HG02852 (cell line): ENCODE results near the gene ARHGAP4.

Source experiments
- ATAC-seq: cut with Tn5 transposase; IDR thresholded peaks from one replicate; pipeline ENCODE4 v1.9.1; 2021; ENCODE audit warnings: mild to moderate bottlenecking, moderate library complexity; ENCODE audit not compliant: unreplicated experiment

ARHGAP4 gene

DNA sequence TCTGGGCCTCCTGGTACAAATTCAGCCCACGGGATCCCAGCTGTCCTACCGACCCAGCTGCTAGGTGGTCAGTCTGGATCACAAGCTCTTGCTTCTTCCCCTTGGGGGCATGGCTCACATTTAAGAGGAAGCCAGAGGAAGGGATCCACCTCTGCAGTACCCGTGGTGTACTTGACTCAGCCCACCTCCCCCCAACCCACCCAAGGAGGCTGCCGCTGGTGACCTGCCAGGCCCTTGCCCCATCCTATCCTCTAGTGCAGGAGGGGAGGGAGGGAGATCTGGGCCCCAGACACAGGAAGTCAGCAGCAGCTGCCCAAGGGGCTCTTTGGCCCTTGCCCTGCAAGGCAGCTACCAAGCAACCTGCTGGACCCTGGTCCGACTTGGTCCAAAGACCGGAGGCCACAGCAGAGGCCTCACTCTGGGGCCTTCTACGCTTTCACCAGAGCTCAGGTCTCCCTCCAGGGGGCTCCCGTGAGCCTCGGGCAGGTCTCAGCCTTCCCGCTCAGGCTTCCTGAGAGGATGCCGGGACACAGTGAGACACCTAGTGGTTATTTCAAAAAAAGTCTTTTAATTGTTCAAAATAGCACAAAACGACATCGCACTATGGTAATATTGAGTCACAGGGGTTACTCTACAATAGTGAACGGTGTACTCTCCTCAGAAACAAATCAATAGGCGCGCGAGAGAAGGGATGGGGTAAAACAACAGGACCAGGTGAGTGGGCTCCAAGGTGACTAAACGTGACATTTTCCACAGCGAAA is 21.1 kb upstream of the ARHGAP4 start:
- peak; percentile 70 for ATAC-seq

DNA sequence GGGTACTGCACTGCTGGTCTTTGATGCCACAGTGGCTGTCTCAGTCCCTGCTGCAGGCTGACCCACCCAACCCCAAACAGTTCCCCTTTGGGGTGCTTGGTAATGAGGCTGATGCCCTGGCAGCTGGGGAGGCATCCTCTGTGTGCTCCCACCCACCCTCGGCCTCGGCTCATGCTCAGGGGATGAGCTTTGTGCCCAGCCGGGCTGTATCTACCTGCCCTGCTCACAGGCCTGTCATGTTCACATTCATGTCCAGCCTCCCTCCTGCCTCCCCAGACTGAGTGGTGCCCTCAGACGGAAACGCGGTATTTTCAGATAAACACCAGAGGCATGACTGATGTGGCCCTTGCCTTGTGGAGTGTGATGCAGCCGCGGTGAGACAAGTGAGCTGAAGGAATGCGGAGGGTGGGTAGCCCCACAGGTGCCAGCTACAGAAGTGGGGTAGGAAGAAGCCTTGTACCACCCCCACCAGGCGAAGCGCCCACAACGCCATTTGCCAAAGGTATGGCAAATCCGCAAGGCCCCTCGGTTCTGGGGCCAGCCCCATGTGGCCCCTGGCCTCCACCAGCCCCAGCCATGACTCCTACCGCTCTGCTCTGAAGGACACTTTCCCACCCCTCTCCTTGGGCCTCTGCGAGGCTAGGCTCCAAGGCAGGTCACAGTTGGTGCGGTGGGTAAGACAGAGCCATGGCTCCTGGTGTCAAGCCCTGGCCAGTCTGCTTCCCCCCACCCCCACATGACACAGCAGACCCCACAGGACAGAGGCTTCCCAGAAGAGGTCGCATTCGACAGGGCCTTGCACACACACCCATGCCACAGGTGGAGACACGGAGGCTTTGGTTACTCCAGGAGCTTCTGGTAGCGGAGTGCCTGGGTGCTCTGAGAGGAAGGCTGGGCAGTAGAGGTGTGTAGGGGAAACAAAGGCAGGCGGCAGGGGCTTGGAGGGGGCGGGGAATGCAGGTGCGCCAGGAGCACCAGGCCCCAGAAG is 20.2 kb upstream of the ARHGAP4 start:
- ATAC-seq, result no peak

DNA sequence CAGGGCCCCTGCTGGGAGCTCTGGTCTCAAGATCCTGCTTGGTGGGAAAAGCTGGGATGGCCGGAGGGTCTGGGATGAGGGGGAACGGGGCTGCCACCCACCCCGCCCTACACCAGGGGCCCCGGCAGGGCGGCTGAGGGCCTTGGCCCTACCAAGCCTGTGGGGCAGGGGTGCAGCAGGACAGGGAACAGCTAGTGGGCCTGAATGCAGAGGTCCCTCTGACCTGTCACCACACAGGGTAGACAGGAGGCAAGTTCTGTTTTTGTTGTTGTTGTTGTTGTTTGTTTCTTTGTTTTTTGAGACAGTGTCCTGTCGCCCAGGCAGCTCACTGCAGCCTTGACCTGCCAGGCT is 18.7 kb upstream of the ARHGAP4 start:
- no peak for ATAC-seq

DNA sequence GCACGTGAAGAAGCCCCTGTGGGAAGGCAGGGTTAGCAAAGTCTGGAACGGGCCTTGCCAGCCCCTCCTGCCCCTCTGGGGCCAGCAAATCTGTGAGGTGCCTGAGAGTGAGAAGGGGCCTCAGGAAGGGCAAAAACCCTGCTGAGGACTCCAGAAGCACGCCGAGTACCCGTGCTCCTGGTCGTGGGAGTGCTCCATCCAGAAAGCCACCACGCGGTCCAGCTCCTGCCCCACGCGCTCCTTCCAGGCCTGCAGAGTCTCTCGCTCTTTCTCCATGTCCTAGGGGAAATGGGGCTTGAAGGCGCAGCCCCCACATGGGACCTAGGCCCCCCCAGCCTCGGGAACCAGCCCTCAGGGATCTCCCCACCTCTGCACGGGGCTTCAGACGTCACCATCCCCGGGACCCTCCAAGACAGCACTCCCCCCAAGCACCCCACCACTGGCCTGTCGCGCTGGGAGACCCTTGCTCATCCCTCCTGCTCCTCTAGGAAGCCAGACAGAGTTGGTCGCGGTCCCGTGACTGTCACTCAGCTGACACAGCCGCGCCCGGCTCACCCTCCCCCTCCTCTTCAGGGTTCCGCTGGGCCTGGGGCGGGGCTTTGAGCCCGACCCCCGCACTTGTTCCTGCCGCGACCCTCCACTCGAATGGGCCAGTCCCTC is 18.2 kb upstream of the ARHGAP4 start, which contains the start of gene RENBP:
Gene RENBP (minus strand): TSS at position 504 of the 660 bp plus-strand sequence. CDS start 33 bp downstream, at position 471.
- no peak for ATAC-seq

DNA sequence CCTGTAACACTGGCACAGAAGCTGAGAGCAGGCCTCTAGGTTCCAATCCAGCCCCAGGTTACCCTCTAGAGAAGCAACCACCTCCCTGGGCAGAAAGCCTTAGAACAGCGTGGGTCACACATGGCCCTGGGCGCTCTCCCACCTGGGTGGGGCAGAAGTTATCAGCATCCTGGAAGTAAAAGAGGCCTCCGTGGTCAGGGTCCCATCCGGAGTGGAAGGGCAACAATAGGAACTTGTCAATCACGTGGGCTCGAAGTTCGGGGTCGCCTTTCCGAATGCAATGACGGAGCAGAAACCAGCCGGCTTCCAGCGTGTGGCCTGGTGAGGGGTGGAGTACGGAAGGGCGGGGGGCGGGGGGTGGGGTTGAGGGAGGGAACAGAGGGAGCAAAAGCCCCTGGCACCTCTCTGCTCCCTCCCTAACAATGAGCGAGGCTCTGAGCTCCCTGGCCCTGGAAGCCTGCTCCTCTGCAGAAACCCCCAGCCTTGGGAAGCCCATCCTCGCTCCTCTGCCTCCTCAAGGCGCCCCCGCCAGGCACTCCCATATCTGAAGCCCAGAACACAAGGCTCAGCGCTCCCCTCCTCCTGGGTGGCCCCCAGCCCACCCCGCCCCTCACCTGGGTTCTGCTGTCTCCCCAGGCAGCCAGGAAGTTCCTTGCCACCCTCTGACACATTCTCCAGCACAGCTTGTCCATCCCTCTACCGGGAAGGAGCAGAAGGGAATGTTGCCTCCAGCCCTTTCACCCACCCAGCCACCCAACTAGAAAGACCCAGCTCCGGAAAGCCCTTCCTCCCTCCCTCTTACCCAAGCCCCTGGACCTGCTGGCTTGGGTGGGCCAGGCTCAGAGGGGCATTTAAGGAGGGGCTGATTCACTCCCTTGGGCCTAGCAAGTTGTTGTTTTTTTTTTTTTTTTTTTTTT is 15.5 kb upstream of the ARHGAP4 start:
- no peak for ATAC-seq

DNA sequence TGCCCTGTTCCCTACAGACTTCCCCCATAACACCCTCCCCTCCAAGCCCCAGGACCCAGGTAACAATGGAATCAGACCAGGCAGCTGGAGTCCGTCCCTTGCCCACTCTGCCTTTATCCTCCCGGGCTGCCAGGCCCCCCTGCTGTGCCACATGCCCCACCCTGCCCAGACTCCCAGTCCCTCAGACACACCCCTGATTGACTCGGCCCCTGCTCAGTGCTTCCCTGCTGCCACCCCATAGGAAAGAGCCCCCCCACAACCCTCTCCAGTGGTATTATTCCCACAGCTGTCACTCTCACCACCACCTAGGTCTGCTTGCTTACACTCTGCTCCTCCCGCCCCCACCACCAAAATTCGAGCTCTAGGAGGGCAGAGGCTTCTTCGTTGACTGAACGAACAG is 13.5 kb upstream of the ARHGAP4 start:
- ATAC-seq, result no peak

DNA sequence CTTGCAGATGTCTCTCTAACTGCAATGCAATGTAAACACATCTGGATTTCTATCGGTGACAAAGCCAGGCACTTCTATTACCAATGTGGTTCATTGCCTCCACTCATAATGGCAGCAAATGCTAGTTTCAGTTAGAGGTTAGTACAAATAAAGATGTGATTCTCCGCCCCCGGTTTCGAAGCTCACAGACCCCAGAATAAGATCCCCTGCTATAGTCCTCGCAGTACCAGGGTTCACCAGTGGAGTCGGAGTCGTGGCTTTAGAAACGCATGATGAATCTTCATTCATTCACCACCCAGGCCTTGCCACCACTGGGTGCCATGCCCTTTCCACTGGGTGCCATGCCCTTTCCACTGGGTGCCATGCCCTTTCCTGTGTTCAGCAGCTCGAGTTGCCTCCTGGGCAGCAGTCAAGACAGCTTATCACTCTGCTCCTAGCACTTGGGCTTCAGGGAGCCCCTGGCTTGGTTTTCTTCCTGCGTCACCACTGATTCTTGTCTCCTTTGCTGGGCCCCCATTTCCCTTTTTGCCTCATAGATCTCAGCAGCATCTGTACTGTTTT is 12.2 kb upstream of the ARHGAP4 start:
- ATAC-seq, result no peak

DNA sequence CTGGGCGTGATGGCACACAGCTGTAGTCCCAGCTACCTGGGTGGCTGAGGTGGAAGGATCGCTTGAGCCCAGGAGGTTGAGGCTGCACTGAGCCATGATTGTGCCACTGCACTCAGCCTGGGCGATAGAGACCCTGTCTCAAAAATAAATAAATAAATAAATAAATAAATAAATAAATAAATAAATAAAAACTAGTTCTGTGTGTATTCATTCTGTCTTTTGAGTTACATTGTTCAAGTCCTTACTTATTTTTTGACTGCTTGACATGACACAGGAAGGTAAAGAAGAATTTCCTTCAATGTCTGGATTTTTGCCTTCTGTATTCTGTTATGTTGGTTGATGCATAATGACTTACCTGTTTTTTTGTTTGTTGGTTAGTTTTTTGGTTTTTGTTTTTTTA is 11.0 kb upstream of the ARHGAP4 start:
- no peak for ATAC-seq

DNA sequence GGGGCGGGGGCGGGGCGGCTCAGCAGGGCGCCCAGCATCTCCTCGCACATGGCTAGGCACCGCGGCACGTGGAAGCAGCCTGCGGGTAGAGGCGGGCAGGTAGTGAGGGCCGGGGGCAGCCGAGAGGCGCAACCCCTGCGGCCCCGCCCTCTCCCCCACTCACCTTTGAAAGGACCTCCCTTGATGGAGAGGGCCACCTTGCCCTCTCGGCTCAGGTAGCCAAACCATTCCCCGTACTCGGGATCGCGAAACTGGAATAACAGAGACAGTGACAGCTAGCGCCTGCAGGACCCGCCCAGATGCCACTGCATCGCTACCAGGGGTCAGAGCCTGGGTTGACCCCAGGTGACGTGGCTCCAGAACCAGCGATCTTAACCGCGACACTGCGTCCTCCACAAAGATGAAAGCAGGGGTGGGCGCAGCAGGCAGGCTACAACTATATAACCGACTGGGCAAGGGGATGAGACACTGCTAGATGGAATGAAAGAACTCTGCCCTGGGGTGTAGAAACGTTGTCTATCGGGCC is 9.3 kb upstream of the ARHGAP4 start:
- ATAC-seq, result peak; percentile 3

DNA sequence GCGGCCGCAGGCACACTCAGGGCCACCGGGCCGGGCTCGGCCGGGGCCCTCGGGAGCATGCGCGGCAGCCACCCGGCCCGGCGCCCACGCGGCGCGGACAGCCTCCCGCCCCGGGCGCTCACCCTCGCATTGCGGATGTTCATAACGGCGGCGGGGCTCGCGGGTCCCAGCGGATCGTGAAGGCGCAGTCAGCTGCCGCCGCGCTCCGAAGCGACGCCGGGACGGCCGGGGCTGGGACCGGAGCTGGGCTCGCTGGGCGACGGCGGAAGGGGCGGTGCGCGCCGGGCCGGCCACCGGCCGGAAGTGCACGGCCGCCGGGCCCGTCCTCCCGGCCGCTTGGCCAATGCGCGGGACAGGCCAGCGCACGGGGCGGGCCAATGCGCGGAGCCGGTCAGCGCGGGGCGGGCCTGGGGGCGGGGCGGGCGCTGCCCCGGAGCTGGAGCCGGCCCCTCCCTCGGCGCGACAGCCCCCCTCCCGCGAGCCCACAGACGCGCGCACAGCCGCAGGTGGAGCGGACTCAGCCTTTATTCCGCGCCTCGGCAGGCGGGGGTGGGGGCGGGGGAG is 8.8 kb upstream of the ARHGAP4 start, which contains the start of gene NAA10:
Gene NAA10 (minus strand): TSS at position 276 of the 564 bp plus-strand sequence. CDS start 133 bp downstream, at position 143.
- peak; percentile 86 for ATAC-seq

DNA sequence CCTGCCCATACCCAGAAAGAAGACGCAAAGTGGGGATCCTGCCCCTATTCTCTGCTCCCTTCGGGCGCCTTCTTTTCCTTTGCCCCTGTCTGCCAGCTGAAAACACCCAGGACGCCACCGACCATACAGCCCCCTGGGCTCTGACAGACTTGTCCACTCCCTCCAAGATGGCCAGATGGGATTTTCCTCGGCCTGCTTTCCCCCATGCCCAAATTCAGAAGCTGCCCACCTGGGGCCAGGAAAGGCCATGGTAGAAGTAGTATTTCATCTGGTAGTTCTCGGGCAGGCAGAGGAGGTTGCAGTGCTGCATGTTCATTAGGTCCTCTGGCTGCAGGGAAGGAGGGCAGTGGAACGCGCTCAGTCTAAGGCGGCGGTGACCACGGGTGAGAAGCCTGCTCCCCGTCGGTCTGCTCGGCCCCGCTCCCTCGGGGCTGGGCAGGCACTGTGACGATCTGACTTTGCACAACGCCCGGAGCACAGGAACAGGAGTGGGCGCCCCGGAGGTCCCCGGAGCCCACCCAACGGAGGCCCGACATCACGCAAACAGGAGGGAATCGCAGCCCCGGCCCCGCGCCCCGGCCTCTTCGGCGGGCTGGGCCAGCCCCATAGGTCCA is 8.2 kb upstream of the ARHGAP4 start:
- ATAC-seq, result peak; percentile 15

DNA sequence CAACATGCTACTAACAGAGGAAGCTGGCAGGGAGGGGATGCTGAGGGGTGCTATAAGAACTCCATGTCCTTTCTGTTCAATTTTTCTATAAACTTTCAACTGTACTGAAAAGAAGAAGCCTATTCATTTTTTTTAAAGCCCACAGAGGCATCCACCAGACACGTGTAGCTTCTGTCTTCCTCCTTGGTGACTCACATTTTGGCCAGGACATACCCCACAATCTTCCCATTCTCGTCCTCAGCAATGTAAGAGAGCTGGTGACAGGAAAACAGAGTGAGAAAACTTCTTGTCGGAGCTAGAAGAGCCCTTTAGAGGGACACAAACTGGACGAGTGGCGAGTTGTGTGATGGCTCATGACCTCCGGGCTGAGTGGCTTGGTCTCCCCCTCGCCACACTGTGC is 7.7 kb upstream of the ARHGAP4 start:
- ATAC-seq, result no peak

DNA sequence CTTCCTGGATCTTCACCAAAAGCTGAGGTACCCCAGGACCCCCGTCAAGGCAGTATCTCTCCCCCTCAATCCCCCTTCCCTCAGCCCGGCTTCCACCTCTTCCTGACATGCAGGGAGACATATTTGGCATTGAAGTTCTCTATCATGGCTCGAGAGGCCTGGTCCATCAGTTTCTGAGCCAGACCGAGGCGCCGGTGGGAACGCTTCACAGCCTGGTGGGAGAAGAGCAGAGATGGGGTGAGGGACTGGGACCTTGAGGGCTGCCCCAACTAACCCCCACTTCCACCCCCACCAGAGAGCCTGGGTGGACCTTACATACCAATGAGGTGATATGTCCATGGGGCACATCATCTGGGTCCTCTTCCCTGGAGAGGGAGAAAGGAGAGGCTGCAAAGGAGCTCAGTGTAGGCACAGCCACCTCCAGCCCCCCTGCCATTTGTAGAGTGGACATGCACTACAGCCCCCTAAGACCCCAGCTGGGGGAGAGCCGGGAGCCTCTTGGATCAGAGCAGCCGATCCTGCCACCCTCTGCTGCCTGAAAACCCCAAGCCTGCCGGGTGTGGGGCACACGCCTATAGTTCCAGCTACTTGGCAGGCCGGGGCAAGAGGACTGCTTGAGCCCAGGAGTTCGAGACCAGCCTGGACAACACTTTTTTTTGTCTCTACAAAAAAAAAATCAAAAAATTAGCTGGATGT is 6.3 kb upstream of the ARHGAP4 start:
- ATAC-seq, result no peak

DNA sequence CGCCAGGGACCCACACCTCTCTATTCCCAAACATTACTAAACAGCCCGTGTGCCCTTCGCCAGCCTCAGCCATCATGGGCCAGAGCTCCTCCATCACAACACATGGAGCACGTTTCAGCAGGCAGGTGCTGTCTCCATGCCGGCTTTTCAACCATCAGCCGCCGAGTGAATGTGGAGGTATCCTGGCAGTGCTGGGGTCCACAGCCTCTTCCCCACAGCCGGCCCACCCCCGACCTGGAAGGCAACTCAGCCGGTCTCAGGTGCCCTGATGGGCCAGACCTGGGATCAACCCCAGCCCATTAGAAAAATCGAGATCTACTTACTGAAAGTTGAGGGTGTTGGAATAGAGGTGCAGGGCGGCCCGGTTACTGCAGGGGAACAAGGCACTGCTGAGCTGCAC is 5.7 kb upstream of the ARHGAP4 start:
- no peak for ATAC-seq

DNA sequence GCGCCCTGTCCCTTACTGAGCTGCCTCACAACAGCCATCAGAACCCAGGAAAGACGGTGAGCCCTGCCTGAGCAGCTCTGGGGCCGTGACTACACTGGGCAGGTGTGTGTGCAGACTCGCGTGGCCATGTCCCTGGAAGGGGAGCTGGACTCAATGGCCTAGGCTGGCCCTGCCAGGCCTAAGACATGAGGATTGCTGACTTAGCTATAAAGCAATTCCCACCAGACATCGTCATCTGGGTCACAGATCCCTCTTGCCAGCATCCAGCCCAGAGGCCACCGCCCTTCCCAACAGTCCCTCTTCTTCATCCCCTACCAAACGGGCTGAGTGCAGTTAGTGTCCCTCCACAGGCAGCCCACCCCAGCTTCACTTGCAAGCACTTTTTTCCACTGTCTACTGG is 5.1 kb upstream of the ARHGAP4 start:
- ATAC-seq, result no peak

DNA sequence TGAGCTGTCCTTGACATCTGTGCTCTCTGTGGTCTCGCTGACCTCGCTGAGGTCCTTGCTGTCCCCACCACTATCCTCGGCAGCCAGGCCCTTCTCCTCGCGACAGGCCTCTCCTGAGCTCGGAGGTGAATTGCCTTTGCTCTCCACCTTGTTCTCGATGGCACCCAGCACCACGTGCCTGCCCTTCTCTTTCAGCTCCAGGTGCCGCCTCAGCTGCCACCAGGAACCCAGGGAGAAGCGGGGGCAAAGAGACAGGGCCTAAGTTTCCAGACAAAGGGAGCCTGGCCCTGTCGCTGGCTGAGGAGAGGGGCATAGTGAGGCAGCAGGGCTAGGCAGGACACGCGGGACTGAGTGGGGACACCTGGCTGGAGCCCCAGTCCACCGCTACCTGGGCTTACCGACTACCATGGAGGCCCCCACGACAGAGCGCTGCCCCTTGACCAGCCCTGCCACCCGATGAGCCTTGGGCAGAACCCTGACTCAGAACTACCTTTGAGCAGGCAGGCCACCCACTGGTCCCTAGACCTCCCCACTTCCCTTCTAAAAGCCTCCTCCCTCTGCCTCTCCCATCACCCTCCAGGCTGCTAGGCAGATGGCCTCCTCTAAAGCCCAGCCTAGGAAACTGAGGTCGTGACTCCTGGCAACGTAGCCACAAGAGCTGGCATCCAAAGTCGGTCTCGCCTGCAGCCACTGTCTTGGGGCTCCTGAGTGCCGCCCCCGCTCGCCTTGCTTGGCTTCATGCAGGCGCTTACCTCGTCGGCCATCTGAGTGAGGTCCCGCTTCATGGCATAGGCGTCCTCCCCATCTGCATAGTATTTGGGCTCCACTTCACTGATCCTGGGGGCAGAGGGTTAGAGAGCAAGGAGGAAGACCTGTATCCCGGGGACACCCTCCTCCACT is 4.2 kb upstream of the ARHGAP4 start:
- ATAC-seq, result no peak

DNA sequence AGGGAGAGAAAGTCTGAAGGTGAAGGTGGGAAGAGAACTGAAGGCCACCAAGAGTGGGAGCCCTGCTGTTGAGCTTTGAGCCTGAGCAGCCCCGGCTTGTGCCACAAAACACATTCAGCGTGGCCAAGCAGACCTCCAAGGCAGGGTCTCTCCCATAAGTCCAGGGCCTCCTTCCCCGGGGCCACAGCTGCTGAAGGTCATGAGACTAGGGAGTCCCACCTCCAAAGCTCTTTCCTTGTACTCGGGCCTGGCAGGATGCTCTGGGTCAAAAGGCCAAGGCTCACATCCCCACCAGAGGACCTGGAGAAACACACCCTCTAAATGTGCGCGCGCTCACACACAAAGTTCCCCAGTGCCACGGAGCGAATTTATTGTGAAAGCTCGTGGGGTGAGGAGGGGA is 3.5 kb upstream of the ARHGAP4 start:
- no peak for ATAC-seq
